Bronchial epithelial cell (primary cell): ENCODE data around the gene SP3. TPM values are rescaled to one million over a fixed set of nuclear protein-coding genes. Genes with fewer than 3 reads are reported as not detected.
A peak's percentile ranks its signal among the peaks of the same experiment; 100 is the strongest.

ENCODE experiments used
- DNase-seq: peaks from one replicate; pipeline ENCODE4 v3.0.0-alpha.2; 2010; ENCODE audit warnings: low read depth
- FAIRE-seq: peaks from 2 replicates; lab custom pipeline; 2011; peaks lifted over from hg19 to GRCh38; lab: Jason Lieb, UNC
- H3K27me3 ChIP-seq: 2 replicates; pipeline ENCODE4 v1.5.1; 2011; ENCODE audit warnings: low read length; ENCODE audit not compliant: control insufficient read depth, insufficient read depth
- H3K36me3 ChIP-seq: 2 replicates; pipeline ENCODE4 v1.5.1; 2011; ENCODE audit warnings: low read length; ENCODE audit not compliant: control insufficient read depth, insufficient read depth
- H3K4me3 ChIP-seq: 2 replicates; pipeline ENCODE4 v1.5.1; 2011; ENCODE audit warnings: mild to moderate bottlenecking, low read depth, low read length, control low read depth
- CTCF ChIP-seq: IDR thresholded peaks from 2 replicates; pipeline ENCODE4 v1.5.1; 2011; ENCODE audit warnings: mild to moderate bottlenecking, moderate library complexity, low read length, control low read depth, inconsistent platforms; ENCODE audit not compliant: insufficient read depth, severe bottlenecking
- total RNA-seq: library from RNA; depleted of rRNA; stranded (reverse); fragments of >200 nt; gene quantifications from 2 replicates; pipeline ENCODE4 v1.2.1, GENCODE V29; 2014

Gene SP3
- total RNA-seq, 1 donor from 2014 or later: 104 TPM

- no peak overlapping the region for H3K4me3 ChIP-seq
- TF ChIP-seq CTCF: no peak
- H3K27me3 ChIP-seq: no peaks in the 10 kb centered on the region
- FAIRE-seq (no peak), DNase-seq (no peak)
- H3K36me3 ChIP-seq: no peaks in the 10 kb centered on the region
Measured at GRCh38 chr2:173972165-173972564, 7.0 kb upstream of the SP3 start.

DNA sequence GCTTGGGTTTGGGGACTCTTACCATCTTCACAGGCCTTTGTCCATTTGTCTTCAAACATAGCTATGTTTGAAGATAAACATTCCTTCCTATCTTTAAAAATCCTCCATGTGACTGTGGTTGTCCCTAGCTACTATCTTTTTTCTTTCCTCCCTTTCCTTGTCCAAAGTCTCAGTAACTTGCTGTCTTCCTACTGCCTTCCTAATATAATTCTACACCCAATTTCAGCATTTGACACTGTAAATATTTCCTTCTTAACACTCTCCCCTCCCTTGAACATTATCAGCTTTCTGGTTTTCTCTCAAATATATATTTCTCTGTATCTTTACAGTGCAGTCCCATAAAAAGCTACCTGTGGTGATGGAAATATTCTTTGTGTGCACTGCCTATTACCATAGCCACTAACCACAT, 5.3 kb upstream of the SP3 start:
- Histone ChIP-seq H3K27me3 (no peaks in the 10 kb centered on the region), H3K4me3 (no peak overlapping the region), H3K36me3 (no peaks in the 10 kb centered on the region)
- FAIRE-seq (no peak), DNase-seq (no peak)
- TF ChIP-seq CTCF: no peak

GRCh38 chr2:173969886-173970285, 4.7 kb upstream of the SP3 start:
- Histone ChIP-seq H3K27me3 (no peaks in the 10 kb centered on the region), H3K4me3 (no peak overlapping the region), H3K36me3 (no peaks in the 10 kb centered on the region)
- DNase-seq (peak; percentile 51), FAIRE-seq (no peak)
- no peak for TF ChIP-seq CTCF

- no peak for FAIRE-seq
- no peak for TF ChIP-seq CTCF
- Histone ChIP-seq H3K36me3 (no peaks in the 10 kb centered on the region), H3K4me3 (no peak overlapping the region), H3K27me3 (no peaks in the 10 kb centered on the region)
- DNase-seq: no peak
Measured at GRCh38 chr2:173968551-173968950, 3.4 kb upstream of the SP3 start.

DNA sequence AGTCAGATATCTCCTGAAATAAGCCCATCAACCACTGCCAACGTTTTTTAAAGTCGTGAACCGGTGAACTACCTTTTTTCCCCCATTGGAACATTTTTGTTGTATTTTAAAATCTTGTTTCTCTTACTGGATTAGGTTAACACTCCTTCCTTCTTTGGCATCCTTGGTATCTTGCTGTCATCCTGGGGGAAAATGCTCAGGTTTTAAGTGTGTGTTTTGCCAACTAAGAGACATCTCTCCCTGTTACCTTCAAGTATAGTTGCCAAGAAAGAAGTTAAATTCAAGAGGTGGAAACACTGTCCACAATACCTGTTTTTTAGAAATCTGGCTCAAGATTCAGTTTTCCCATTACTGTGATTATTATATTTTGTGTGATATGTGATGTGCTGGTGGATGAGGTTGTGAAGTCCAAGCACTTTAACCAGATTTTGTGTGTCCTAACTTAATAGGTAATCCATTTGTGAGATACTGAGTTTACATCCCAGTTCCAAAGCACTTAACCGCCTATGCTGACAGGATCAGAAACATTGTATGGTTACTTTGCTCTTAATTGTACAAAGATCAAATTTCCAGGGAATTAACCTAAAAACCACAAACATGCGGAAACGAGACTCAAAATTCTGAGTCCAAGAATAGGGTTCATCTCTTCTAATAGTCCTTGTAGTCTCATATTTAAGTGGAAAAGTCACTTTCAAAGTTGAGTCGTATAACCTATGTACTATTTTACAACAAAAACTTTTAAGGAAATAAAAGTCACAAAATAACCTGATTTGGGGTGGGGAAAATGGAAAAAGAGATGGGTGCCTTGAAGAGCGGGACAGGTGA, 1.3 kb upstream of the SP3 start:
- FAIRE-seq: no peak
- TF ChIP-seq CTCF: no peak
- Histone ChIP-seq H3K4me3 (peak overlapping the region; percentile 88), H3K27me3 (no peaks in the 10 kb centered on the region), H3K36me3 (no peaks in the 10 kb centered on the region)
- no peak for DNase-seq
